HG03139 (cell line): Measurements from ENCODE around the gene UPB1.
"Not testable (repeated sequence)": the region's sequence is repeated elsewhere in the genome, so short reads cannot be mapped to it uniquely, and the experiment has no call there.

Source experiments
- ATAC-seq: cut with Tn5 transposase; IDR thresholded peaks from one replicate; pipeline ENCODE4 v1.9.1; 2021; ENCODE audit not compliant: unreplicated experiment

UPB1 gene

DNA sequence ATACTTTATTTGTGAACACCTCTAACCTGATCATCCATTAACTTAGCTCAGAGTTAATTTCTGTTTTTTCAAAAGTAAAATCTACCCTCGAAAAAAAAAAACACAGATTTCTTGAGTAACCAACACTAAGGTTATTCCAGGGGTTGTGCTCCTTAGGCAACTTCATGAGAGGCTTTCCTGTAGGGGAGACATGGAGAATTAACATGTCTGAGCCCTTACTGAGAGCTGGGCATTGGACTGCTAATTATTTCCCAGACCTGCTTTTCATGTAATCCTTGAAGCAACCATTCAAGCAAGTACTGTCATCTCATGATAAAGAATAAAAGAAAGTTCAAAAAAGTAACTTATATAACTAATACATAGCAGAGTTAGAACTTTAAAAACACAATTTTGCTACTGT is 13.5 kb upstream of the UPB1 start:
- no peak for ATAC-seq

DNA sequence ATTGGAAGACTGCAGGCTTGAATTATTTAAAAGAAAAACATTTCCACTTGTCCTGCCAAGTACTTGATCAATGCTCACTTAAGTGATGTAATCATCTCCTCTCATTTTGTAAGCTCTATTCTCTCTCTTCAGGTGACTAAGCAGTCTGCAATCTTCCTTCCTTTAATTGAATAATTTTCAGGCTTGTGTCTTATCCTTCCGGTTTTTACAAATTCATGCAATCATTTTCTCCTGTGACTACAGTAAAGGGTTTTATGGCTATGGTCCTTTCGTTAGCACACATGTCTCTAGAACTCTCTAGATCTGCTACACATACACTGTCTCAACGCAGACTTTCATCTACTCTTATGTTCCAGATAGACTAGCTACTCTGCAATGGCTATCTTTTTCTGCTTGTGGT is 12.6 kb upstream of the UPB1 start:
- ATAC-seq, result no peak

DNA sequence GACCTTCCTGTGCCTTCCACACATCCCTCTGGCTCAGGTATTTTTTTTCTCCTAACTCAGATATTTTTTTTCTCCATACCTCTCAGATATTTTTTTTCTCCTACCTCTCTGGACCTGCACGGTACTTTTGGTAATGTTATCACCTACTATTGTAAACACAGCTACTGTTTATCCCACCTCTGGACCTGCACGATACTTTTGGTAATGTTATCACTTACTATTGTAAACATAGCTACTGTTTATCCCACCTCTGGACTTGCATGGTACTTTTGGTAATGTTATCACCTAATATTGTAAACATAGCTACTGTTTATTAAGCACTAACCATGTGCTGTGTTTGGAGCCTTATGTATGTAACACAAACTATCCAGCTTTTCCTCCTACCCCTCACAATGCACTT is 12.1 kb upstream of the UPB1 start:
- ATAC-seq, result no peak

DNA sequence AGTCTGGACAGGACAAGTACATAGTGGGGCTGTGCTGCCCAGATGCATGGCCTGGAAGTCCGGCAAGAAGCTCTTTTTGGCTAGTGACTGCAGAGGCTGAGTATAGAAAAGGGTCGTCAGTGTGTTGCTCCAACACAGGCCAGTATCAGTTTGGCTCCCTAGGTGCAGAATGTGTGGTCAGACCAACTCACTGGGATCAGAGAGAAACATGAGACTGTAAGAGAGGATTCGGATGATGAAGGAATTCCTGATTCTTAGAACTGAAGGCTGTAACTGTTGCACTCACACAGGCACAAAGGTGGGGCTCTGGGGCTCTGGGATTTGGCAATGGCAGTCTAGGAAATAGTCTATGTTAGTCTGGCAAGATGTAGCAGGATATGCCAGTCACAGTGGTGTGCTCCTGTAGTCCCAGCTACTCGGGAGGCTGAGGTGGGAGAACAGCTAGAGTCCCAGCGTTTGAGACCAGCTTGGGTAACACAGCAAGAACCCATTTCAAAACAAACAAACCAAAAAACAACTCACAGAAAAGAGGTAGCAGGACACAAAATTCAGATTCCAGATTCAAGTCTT is 11.1 kb upstream of the UPB1 start:
- no peak for ATAC-seq

DNA sequence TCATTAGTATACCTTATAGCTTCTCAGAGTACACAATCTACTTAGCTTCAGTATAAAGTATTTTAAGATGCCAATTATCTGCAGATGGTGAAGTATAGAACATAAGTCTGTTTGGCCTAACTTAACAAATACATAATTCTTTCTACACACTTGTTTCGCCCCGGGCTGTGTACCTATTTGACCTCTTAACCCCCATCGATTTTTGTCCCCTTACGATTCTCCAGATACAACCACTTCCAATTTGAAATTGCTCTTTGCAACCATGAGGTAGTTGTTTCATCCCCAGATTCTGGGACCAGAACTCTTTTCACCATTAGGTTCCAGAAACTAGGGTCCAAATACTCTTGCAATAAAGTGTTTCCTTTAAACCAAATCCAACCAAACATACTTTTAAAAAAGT is 10.0 kb upstream of the UPB1 start:
- ATAC-seq, result no peak

DNA sequence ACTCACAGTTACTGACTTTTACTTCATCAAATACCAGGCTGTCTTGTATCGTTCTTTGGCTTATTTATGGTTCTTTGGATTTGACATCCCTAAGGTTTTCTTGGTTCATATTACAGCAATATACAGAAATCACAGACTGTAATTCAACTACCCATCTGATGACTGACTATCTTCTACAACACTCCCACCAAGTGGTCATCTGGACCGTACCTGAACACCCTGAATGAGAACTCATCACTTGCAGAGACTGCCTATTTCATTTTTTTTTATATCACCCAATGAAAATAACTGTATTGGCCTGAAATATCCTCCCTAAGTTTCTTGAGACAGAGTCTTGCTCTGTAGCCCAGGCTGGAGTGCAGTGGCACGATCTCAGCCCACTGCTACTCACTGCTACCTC is 9.5 kb upstream of the UPB1 start:
- no peak for ATAC-seq

DNA sequence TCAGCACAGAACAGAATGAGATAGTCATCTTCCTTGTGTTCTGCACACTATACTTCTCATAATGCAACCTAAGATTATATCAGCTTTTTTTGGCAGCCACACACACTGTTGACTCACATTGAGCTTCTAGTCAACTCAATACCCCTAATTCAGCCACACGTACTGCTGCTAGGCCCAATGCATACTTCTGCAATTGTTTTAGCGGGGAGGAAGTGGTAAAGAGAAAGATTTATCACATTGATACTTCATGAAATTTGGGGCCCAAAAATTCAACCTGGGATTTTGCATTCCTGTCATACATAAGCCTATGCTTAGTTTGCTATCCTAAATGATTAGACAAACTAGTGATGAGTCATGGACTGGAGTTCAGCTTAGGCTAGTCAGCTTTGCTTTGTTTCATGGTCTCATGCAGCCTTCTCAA is 8.6 kb upstream of the UPB1 start:
- no peak for ATAC-seq

DNA sequence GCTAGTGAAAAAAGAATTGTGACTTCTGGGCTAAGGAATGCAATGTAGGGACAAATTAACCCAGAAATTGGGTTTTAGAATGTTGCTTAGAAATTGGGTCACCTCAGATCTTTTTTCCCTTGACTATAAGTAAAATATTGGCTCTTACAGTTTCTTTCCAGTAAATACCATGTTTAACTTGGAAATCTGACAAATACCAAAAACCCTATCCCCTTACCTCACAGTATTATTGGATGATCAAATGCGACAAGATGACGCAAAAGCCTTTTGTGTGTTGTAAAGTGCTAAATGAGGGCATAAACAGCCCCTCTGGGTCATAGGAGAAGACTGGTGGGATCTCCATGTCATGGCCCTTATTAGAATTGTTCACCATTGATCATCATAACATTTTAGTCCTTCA is 6.1 kb upstream of the UPB1 start:
- no peak for ATAC-seq

DNA sequence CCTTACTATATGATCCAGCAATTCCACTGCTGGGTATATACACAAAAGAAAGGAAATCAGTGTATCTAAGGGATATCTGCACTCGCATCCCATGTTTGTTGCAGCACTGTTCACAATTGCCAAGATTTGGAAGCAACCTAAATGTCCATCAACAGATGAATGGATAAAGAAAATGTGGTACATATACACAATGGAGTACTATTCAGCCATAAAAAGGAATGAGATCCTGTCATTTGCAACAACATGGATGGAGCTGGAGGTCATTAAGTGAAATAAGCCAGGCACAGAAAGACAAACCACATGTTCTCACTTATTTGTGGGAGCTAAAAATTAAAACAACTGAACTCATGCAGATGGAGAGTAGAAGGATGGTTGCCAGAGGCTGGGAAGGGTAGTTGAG is 5.7 kb upstream of the UPB1 start:
- not testable (repeated sequence) for ATAC-seq

DNA sequence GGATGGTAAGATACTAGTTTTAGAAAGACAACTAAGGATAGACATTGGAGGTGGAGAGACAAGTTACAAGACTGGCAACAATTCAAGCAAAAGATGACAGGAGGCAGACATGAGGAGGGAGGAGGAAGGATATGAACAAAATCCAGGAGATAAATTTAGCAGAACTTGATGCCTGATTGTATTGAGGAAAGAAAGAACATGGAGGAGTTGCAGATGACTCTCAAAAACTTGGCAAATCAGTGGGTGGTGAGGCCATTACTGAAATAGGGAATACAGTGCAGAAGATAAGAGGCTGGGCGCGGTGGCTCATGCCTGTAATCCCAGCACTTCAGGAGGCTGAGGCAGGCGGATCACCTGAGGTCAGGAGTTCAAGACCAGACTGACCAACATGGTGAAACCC is 2.7 kb upstream of the UPB1 start:
- no peak for ATAC-seq

DNA sequence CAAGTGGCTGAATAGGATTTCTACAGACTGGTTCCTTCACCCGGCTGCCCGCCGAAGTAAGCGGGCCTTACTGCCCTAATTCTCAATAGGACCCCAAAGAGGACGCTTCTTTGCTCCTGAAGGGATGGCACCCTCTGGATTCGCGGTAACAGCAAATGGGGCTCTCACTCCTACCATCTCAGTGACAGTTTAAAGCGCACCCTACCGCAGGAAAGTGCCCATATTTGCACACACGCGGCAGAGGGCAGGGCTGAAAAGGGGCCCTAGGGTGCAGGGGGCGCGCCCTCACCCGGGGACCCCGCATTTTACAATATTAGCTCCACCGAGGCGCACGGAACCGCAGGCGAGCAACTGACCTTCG is 985 bp upstream of the UPB1 start:
- no peak for ATAC-seq

DNA sequence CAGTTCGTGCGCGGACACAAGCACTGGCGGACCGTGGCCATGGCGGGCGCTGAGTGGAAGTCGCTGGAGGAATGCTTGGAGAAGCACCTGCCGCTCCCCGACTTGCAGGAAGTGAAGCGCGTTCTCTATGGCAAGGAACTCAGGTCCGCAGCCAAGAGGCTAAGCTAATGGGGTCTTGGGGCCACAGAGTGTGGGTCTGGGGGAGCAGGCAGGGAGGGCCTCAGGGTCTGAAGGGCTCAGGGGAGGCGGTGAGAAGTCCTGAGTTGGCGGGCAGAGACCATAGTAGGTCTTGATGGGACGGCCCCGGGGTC is 188 bp downstream of the UPB1 start:
- no peak for ATAC-seq

DNA sequence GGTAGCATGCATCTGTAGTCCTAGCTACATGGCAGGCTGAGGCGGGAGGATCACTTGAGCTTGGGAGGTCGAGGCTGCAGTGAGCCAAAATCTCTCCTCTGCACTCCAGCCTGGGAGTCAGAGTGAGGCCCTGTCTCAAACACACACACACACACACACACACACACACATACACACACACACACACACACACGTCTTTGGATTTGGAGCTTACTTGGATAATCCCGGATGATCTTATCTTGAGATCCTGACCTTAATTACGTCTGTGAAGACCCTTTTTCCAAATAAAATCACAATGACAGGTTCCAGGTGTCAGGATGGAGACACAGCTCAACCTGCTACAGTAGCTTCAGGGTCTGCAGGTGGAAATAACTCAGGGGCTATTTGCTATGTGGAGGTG is 1.1 kb downstream of the UPB1 start:
- no peak for ATAC-seq

DNA sequence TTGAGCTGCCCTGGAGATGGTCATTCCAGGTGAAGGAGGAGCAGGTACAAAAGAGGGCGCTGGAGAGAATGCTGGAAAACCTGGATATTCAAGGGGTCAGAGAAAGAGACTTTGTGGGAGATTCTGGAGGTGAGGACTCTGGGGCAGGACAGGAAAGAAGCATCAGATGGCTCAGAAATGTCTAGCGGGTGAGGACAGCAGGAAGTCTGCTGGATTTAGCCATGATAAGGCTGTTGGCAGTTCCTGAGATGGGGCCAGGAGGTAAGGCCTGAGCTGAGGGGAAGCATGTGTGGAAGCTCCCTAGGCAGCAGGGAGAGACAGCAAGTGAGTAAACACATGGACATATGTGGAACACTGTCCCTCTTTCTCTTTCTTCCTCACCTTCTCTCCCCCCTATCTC is 1.5 kb downstream of the UPB1 start:
- no peak for ATAC-seq

DNA sequence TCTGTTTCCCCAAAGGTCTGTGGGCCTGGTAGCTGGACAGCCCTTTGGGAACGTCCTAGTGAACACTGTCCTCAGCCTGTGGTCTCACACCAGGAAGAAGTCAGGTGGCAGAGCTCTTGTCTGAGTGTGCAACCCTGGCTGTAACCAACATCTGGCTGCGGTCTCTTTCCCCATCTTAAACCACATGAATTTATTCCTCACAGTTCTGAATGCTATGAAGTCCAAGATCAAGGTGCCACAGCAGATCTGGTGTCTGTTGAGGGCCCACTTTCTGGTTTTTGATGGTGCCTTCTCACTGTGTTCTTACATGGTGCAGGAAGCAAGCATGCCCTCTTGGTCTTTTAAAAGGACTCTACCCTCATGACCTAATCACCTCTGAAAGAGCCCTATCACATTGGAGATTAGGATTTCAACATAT is 2.7 kb downstream of the UPB1 start:
- ATAC-seq, result no peak

DNA sequence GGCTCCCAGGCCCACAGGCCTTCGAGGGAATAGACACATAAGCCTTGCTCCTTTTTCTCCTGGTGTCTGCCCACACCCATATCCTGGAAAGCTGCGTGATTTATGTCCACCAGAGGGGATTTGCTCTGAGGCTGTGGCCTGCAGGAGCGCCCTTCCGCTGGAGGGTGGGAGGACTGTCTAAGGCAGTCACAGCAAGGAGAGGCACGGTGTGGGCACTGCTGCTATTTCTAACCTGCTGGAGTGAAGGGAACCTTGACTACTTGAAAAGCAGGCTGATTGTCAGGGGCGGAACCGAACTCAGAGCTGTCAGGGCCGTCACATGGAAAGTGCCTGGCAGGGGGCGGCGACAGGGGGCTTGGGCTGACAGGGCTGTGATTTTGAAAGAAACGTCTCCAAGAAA is 3.7 kb downstream of the UPB1 start:
- ATAC-seq, result no peak

DNA sequence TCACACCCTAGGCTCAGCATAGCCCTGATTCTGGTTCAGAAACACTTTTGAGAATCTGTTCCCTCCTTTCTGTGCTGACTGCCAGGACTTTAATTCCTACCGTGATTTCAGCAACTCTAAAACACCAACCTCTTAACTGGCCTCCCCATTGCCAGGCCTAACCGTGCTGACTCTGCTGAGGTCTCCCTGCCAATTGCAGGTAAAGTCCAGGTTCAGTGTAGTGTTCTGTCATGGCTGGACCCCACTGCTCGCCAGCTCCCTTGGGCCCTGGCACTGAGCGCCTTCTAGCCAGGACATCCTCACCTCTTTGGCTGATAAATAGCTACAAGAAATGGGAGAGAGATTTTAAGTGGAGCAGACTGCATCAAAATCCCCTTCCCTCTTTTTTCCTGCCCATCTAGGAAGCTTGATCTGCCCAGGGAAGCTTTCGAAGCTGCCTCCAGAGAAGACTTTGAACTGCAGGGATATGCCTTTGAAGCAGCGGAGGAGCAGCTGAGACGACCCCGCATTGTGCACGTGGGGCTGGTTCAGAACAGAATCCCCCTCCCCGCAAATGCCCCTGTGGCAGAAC is 4.7 kb downstream of the UPB1 start:
- no peak for ATAC-seq

DNA sequence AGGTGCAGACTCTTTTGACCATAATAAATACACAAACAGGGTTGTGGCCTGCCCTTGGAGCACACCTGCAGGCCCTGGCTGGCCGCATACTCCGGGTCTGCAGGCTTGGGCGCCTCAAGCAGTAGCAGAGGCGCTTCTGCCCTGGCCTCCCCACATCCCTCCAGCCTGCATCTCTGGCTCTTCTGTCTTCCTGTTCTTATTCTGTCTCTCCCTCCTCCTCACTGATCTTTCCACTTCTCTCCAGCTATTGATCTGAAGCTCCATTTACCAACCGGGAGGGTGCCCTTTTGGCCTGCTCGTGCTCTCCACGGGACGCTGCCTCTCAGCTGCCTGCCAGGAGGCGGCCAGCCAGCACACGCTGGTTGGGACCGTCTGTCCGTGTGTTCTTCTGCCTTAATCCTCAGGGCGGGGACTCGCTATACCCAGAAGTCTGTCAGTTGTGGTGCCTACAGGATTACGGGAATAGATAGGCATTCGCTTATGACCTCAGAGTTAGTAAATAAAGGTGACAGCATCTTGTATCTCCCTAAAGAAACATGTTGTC is 5.2 kb downstream of the UPB1 start:
- ATAC-seq, result no peak

DNA sequence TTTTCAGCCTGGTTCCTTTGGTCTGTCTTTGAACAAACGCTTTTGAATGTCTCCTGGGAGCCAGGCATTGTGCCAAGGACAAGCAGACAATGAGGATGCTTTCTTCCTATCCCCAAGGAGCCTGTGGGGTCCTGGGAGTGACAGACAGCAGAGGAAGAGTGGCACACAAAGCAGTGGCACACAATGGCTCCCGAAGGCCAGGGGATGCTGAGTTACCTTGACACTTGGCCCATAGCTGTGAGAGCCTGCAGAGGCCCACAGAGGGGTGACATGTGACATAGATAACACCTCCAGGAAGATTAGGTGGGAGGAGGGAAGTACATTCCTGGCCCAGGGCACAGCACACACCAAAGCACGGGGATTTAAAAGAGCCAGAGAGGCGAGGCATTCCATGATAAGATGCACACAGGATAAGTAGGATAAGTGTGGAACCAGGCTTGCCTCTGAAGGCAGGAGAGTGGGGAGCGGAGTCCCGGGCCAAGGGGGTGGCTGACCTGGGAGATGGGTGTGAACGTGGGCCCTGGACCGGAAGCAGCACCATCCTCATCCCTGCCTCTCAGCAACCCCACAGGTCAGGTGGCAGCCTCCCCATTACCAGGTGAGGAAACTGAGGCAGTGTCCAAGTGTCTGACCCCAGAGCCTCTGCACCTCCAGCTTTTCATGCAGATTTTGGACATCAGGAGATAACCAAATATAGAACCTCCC is 6.3 kb downstream of the UPB1 start:
- no peak for ATAC-seq

DNA sequence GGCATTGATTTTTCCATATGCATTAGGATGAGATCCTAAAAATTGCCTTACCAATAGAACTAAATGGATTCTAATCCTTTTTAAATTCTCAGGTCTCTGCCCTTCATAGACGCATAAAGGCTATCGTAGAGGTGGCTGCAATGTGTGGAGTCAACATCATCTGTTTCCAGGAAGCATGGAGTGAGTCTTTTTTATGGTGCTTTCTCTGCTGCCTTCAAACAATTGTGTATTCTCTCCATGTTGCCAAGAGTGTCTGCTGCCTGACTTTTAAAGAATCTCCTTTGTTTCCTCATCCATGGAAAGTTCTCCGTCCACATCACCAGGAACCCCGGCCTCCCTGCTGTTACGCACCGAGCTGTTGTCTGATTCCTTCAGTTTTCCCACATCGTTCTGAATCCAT is 6.9 kb downstream of the UPB1 start:
- ATAC-seq, result no peak

DNA sequence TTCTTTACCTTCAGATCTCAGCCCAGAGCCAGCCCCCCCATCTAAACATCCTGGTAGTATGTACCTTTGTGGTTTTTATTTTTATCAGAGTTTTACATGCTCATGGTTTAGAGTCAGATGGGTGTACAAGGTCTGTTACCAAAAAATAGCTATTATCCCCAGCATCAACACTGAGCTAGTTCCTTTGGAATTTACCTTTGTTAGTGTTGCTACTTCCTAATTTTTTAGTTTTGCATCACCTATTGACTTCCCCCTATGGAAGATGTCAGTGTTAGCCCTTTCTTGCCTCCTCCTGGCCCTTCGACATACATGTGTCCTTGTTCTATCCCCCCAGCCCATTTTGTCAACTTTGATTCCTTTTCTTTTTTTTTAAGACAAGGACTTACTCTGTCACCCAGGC is 7.4 kb downstream of the UPB1 start:
- ATAC-seq, result no peak

DNA sequence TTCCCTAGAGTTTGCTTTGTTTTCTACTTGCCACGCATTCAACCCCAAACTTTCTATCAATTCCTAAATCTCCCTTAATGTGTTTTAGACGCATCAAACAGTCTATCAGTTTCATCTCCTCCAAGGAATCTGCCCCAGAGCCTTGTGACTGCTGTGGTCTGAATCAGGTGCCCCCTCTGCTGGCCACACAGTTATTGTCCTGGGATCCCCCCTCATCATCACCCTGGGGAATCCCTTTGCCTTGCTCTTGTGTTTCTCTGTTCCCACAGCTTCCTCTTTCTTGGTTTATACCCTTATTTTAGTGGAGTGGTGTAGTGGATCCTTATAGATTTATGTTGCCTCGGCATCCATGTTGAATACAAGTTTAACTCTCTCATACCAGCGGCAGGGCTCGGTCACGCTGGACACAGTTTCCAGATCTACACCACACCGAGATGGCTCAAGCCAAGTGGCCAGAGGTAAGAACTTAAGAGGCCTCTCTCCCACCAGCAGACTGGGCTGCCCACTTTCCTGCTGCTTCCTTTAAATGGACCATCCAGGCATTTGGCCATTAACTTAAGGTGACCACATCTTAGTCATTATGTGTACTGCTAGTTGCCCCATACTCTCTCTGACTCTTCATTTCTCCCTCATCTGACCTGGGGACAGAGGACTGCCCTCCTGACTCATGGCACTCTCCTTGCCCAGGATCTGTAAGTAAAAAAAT is 8.2 kb downstream of the UPB1 start:
- ATAC-seq, result peak; percentile 50
